ENCODE measurements around the gene PGLYRP3. TPM values are rescaled to one million over a fixed set of nuclear protein-coding genes. Genes with fewer than 3 reads are reported as not detected.

Gene PGLYRP3
- total RNA-seq, 1 donor from 2014 or later, result not detected

GRCh38 chr1:153359241-153359640 is 46.5 kb upstream of the PGLYRP3 start:
- Histone ChIP-seq H3K9me3 (replicated peaks) (no peaks in the 10 kb centered on the region), H3K27ac (replicated peaks) (no peak overlapping the region), H3K4me1 (peaks cover 17% of the 10 kb centered on the region), H3K27me3 (ENCODE audit: low read depth) (no peaks in the 10 kb centered on the region), H3K36me3 (no peaks in the 10 kb centered on the region), H3K4me3 (peak overlapping the region; percentile 30)
- no peak for TF ChIP-seq CTCF (IDR thresholded peaks at IDR 0.05; ENCODE audit: borderline replicate concordance)
- intact Hi-C loops (cut with micrococcal nuclease), result no loop called here
- no peak for DNase-seq

- TF ChIP-seq CTCF (IDR thresholded peaks at IDR 0.05; ENCODE audit: borderline replicate concordance), result no peak
- no peak for DNase-seq
- peak overlapping the region; percentile 27 for H3K27ac ChIP-seq (replicated peaks)
- no peaks in the 10 kb centered on the region for H3K36me3 ChIP-seq
- H3K27me3 ChIP-seq (ENCODE audit: low read depth), result peaks cover under 1% of the 10 kb centered on the region
- H3K4me1 ChIP-seq, result peaks cover 17% of the 10 kb centered on the region
- H3K4me3 ChIP-seq, result peak overlapping the region; percentile 30
- H3K9me3 ChIP-seq (replicated peaks), result no peaks in the 10 kb centered on the region
- intact Hi-C loops (cut with micrococcal nuclease), result no loop called here
Measured at GRCh38 chr1:153358691-153358975, 45.9 kb upstream of the PGLYRP3 start.

GRCh38 chr1:153357853-153358690 is 45.3 kb upstream of the PGLYRP3 start, which contains the start of gene S100A9:
TSS of gene S100A9 (plus strand) at chr1:153357854. CDS start at chr1:153358284, 430 bp downstream.
- H3K4me1 ChIP-seq, result peaks cover 17% of the 10 kb centered on the region
- peak within 1 kb of the TSS; percentile 30 for H3K4me3 ChIP-seq
- H3K27me3 ChIP-seq (ENCODE audit: low read depth), result peaks cover 6% of the 10 kb centered on the region
- peak within 1 kb of the TSS; percentile 27 for H3K27ac ChIP-seq (replicated peaks)
- TF ChIP-seq CTCF (IDR thresholded peaks at IDR 0.05; ENCODE audit: borderline replicate concordance), result no peak
- no peak for DNase-seq
- no peaks in the 10 kb centered on the region for H3K36me3 ChIP-seq
- intact Hi-C loops (cut with micrococcal nuclease), result no loop called here
- no peaks in the 10 kb centered on the region for H3K9me3 ChIP-seq (replicated peaks)

- Histone ChIP-seq H3K4me3 (no peak overlapping the region), H3K4me1 (peaks cover 17% of the 10 kb centered on the region), H3K36me3 (no peaks in the 10 kb centered on the region), H3K27me3 (ENCODE audit: low read depth) (peaks cover 9% of the 10 kb centered on the region), H3K27ac (replicated peaks) (peak overlapping the region; percentile 27), H3K9me3 (replicated peaks) (no peaks in the 10 kb centered on the region)
- intact Hi-C loops (cut with micrococcal nuclease), result no loop called here
- TF ChIP-seq CTCF (IDR thresholded peaks at IDR 0.05; ENCODE audit: borderline replicate concordance), result no peak
- DNase-seq, result peak; percentile 65
Measured at GRCh38 chr1:153357076-153357852, 44.5 kb upstream of the PGLYRP3 start.

GRCh38 chr1:153356392-153357075 is 43.8 kb upstream of the PGLYRP3 start:
- H3K36me3 ChIP-seq, result no peaks in the 10 kb centered on the region
- intact Hi-C loops (cut with micrococcal nuclease), result no loop called here
- no peak overlapping the region for H3K27ac ChIP-seq (replicated peaks)
- peaks cover 17% of the 10 kb centered on the region for H3K4me1 ChIP-seq
- no peaks in the 10 kb centered on the region for H3K9me3 ChIP-seq (replicated peaks)
- no peak overlapping the region for H3K4me3 ChIP-seq
- H3K27me3 ChIP-seq (ENCODE audit: low read depth), result peaks cover 16% of the 10 kb centered on the region
- no peak for DNase-seq
- no peak for TF ChIP-seq CTCF (IDR thresholded peaks at IDR 0.05; ENCODE audit: borderline replicate concordance)

All from left ventricle myocardium inferior (tissue), 1 donor.